Measurements from ENCODE around the gene COL4A3.
"Not testable (repeated sequence)": the region's sequence is repeated elsewhere in the genome, so short reads cannot be mapped to it uniquely, and the experiment has no call there.

The COL4A3 gene

GRCh38 chr2:227219312-227220105 lies 55.1 kb downstream of the COL4A3 start:
- no peak for DNase-seq

- DNase-seq = no peak
These were observed 56.7 kb downstream of the COL4A3 start for GRCh38 chr2:227221120-227221519.

- DNase-seq = no peak
These were observed 57.9 kb downstream of the COL4A3 start for GRCh38 chr2:227222292-227222691.

GRCh38 chr2:227225641-227226040 lies 61.2 kb downstream of the COL4A3 start:
- not testable (repeated sequence) for DNase-seq

GRCh38 chr2:227228061-227228667 lies 63.7 kb downstream of the COL4A3 start:
- no peak for DNase-seq

- DNase-seq = no peak
These were observed 65.7 kb downstream of the COL4A3 start for GRCh38 chr2:227230151-227230550.

GRCh38 chr2:227234429-227234828 lies 70.0 kb downstream of the COL4A3 start:
- no peak for DNase-seq

- DNase-seq = no peak
These were observed 73.4 kb downstream of the COL4A3 start for GRCh38 chr2:227237786-227238185.

- DNase-seq = no peak
These were observed 74.1 kb downstream of the COL4A3 start for GRCh38 chr2:227238238-227239237.

GRCh38 chr2:227241005-227241404 lies 76.6 kb downstream of the COL4A3 start:
- DNase-seq = no peak

GRCh38 chr2:227248876-227249275 lies 84.5 kb downstream of the COL4A3 start:
- DNase-seq = no peak

GRCh38 chr2:227252831-227253230 lies 88.4 kb downstream of the COL4A3 start:
- DNase-seq = no peak

GRCh38 chr2:227256605-227257004 lies 92.2 kb downstream of the COL4A3 start:
- no peak for DNase-seq

- no peak for DNase-seq
These were observed 93.4 kb downstream of the COL4A3 start for GRCh38 chr2:227257820-227258219.

GRCh38 chr2:227260041-227260440 lies 95.6 kb downstream of the COL4A3 start:
- DNase-seq = no peak

GRCh38 chr2:227267410-227268115 lies 103.1 kb downstream of the COL4A3 start:
- no peak for DNase-seq

GRCh38 chr2:227280895-227281294 lies 116.5 kb downstream of the COL4A3 start:
- no peak for DNase-seq

- DNase-seq = no peak
These were observed 121.4 kb downstream of the COL4A3 start for GRCh38 chr2:227285741-227286236.

- no peak for DNase-seq
These were observed 123.3 kb downstream of the COL4A3 start for GRCh38 chr2:227287771-227288170.

- no peak for DNase-seq
These were observed 127.9 kb downstream of the COL4A3 start for GRCh38 chr2:227292314-227292713.

- DNase-seq = no peak
These were observed 129.1 kb downstream of the COL4A3 start for GRCh38 chr2:227293531-227293930.

- no peak for DNase-seq
These were observed 131.4 kb downstream of the COL4A3 start for GRCh38 chr2:227295806-227296205.
